HepG2 (cell line): ENCODE data around the gene SLC16A3. TPM values are rescaled to one million over a fixed set of nuclear protein-coding genes. Genes with fewer than 3 reads are reported as not detected.

Source experiments
- BCL3 ChIP-seq: sonication (generic); formaldehyde crosslinking; IDR thresholded peaks from 2 replicates; pipeline ENCODE4 v1.5.1; 2020; ENCODE audit warnings: mild to moderate bottlenecking, missing genetic modification reagents, moderate library complexity
- HNRNPUL1 ChIP-seq: fragments of 200-400 bp; formaldehyde crosslinking; IDR thresholded peaks from 2 replicates; pipeline ENCODE4 v1.6.1; 2017; ENCODE audit warnings: low read depth, mild to moderate bottlenecking, low read length, moderate library complexity
- HOXA9 ChIP-seq: sonication (generic); formaldehyde crosslinking; IDR thresholded peaks from 2 replicates; pipeline ENCODE4 v1.8.1; 2022; ENCODE audit warnings: missing genetic modification reagents, mild to moderate bottlenecking, moderate library complexity, borderline replicate concordance
- SP5 ChIP-seq: IDR thresholded peaks from 2 replicates; pipeline ENCODE4 v1.6.1; 2016; ENCODE audit warnings: low read depth, borderline replicate concordance
- ZMAT3 ChIP-seq: sonication (generic); formaldehyde crosslinking; conservative IDR thresholded peaks from 2 replicates; pipeline ENCODE4 v1.7.0; 2021; ENCODE audit warnings: missing genetic modification reagents
- ZNF33A ChIP-seq: sonication (generic); formaldehyde crosslinking; IDR thresholded peaks from 2 replicates; pipeline ENCODE4 v1.5.1; 2020; ENCODE audit warnings: missing genetic modification reagents, mild to moderate bottlenecking, moderate library complexity, borderline replicate concordance
- ZNF407 ChIP-seq: sonication (generic); formaldehyde crosslinking; IDR thresholded peaks from one replicate; pipeline ENCODE4 v1.5.1; 2020; ENCODE audit warnings: mild to moderate bottlenecking, missing genetic modification reagents; ENCODE audit errors: not compliant biosample characterization
- ZNF589 ChIP-seq: sonication (generic); formaldehyde crosslinking; conservative IDR thresholded peaks from 2 replicates; pipeline ENCODE4 v1.8.0; 2022; ENCODE audit warnings: mild to moderate bottlenecking, moderate library complexity, missing genetic modification reagents
- polyA plus RNA-seq, 8 experiments: library from polyadenylated mRNA; depleted of rRNA in 3 of 8; stranded (reverse) in 7 of 8; unstranded in 1 of 8; fragments of >200 nt; fragmentation: Illumina TruSeq in 4 of 8; extraction: Trizol in 4 of 8; gene quantifications; 2 replicates each; pipeline versions ENCODE4 v1.2.1 to v1.2.3, GENCODE V29; 2011 to 2016; ENCODE audit warnings: low read depth in 4 of 8, missing spikeins in 1 of 8, mixed read lengths in 1 of 8; ENCODE audit not compliant: insufficient read depth in 1 of 8
- total RNA-seq, 5 experiments: library from RNA; depleted of rRNA; stranded (reverse); fragments of >200 nt; fragmentation: Illumina TruSeq; extraction: Trizol; gene quantifications; 2 replicates each; pipeline ENCODE4 v1.2.3, GENCODE V29; 2016; ENCODE audit warnings: low read depth in 1 of 5
- TF ChIP-seq, protein P1 (sequence below): sonication (generic); formaldehyde crosslinking; IDR thresholded peaks from 2 replicates; pipeline ENCODE4 v1.5.1; 2020; ENCODE audit warnings: mild to moderate bottlenecking, missing genetic modification reagents, moderate library complexity
- TF ChIP-seq, protein P2 (sequence below): sonication (generic); formaldehyde crosslinking; IDR thresholded peaks from 2 replicates; pipeline ENCODE4 v1.9.0; 2021; ENCODE audit warnings: missing genetic modification reagents, borderline replicate concordance

Gene SLC16A3
- total and polyA plus RNA-seq, 2 of the 13 experiments (the other 11 are each of a cell fraction or from before 2014, with no cell fraction given), result 242 to 349 TPM

GRCh38 chr17:82228842-82229697 is at the start of gene SLC16A3 (continued):
- TF ChIP-seq HNRNPUL1, result no peak
- no peak; the same call in 1 of the 2 replicates for TF ChIP-seq ZNF589 (CRISPR knock-in tag)
- TF ChIP-seq HOXA9 (CRISPR knock-in tag), result 0 out of 2 replicates have a peak, but pooled peaks have one; percentile 13
- peak; percentile 92; the same call in 1 of the 2 replicates for TF ChIP-seq ZNF33A (CRISPR knock-in tag)
- no peak for TF ChIP-seq ZMAT3 (CRISPR knock-in tag)
- no peak; the same call in 1 of the 2 replicates for TF ChIP-seq BCL3 (CRISPR knock-in tag)
- TF ChIP-seq, protein P1, sequence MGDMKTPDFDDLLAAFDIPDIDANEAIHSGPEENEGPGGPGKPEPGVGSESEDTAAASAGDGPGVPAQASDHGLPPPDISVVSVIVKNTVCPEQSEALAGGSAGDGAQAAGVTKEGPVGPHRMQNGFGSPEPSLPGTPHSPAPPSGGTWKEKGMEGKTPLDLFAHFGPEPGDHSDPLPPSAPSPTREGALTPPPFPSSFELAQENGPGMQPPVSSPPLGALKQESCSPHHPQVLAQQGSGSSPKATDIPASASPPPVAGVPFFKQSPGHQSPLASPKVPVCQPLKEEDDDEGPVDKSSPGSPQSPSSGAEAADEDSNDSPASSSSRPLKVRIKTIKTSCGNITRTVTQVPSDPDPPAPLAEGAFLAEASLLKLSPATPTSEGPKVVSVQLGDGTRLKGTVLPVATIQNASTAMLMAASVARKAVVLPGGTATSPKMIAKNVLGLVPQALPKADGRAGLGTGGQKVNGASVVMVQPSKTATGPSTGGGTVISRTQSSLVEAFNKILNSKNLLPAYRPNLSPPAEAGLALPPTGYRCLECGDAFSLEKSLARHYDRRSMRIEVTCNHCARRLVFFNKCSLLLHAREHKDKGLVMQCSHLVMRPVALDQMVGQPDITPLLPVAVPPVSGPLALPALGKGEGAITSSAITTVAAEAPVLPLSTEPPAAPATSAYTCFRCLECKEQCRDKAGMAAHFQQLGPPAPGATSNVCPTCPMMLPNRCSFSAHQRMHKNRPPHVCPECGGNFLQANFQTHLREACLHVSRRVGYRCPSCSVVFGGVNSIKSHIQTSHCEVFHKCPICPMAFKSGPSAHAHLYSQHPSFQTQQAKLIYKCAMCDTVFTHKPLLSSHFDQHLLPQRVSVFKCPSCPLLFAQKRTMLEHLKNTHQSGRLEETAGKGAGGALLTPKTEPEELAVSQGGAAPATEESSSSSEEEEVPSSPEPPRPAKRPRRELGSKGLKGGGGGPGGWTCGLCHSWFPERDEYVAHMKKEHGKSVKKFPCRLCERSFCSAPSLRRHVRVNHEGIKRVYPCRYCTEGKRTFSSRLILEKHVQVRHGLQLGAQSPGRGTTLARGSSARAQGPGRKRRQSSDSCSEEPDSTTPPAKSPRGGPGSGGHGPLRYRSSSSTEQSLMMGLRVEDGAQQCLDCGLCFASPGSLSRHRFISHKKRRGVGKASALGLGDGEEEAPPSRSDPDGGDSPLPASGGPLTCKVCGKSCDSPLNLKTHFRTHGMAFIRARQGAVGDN (CRISPR knock-in tag), result no peak
- TF ChIP-seq, protein P2, sequence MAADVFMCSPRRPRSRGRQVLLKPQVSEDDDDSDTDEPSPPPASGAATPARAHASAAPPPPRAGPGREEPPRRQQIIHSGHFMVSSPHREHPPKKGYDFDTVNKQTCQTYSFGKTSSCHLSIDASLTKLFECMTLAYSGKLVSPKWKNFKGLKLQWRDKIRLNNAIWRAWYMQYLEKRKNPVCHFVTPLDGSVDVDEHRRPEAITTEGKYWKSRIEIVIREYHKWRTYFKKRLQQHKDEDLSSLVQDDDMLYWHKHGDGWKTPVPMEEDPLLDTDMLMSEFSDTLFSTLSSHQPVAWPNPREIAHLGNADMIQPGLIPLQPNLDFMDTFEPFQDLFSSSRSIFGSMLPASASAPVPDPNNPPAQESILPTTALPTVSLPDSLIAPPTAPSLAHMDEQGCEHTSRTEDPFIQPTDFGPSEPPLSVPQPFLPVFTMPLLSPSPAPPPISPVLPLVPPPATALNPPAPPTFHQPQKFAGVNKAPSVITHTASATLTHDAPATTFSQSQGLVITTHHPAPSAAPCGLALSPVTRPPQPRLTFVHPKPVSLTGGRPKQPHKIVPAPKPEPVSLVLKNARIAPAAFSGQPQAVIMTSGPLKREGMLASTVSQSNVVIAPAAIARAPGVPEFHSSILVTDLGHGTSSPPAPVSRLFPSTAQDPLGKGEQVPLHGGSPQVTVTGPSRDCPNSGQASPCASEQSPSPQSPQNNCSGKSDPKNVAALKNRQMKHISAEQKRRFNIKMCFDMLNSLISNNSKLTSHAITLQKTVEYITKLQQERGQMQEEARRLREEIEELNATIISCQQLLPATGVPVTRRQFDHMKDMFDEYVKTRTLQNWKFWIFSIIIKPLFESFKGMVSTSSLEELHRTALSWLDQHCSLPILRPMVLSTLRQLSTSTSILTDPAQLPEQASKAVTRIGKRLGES (CRISPR knock-in tag), result no peak; the same call in 1 of the 2 replicates
- TF ChIP-seq SP5, result no peak
- no peak for TF ChIP-seq ZNF407 (CRISPR knock-in tag)
